H9 (cell line): ENCODE measurements around the gene B3GNT5. TPM values are rescaled to one million over a fixed set of nuclear protein-coding genes. Genes with fewer than 3 reads are reported as not detected.

ENCODE experiments used
- DNase-seq: peaks from one replicate; pipeline ENCODE4 v3.0.0-alpha.2; 2017
- H2AFZ ChIP-seq: one replicate; pipeline ENCODE4 v1.6.1; 2013; ENCODE audit warnings: mild to moderate bottlenecking, low read length, control low read depth, moderate library complexity
- H2AK5ac ChIP-seq: 2 replicates; pipeline ENCODE4 v1.6.1; 2013; ENCODE audit warnings: low read length, control low read depth, mixed read lengths; ENCODE audit not compliant: insufficient read length
- H2BK120ac ChIP-seq: one replicate; pipeline ENCODE4 v1.6.1; 2013; ENCODE audit warnings: low read depth, mild to moderate bottlenecking, low read length, control low read depth, inconsistent platforms; ENCODE audit not compliant: poor library complexity, severe bottlenecking
- H2BK12ac ChIP-seq: 2 replicates; pipeline ENCODE4 v1.6.1; 2013; ENCODE audit warnings: low read length, control low read depth, mixed read lengths, low read depth; ENCODE audit not compliant: insufficient read length
- H2BK15ac ChIP-seq: 2 replicates; pipeline ENCODE4 v1.6.1; 2013; ENCODE audit warnings: low read depth, low read length, control low read depth
- H2BK20ac ChIP-seq: one replicate; pipeline ENCODE4 v1.6.1; 2013; ENCODE audit warnings: low read depth, mild to moderate bottlenecking, low read length, control low read depth, inconsistent platforms; ENCODE audit not compliant: poor library complexity, severe bottlenecking
- H2BK5ac ChIP-seq: 2 replicates; pipeline ENCODE4 v1.6.1; 2013; ENCODE audit warnings: low read length, control low read depth, mixed read lengths; ENCODE audit not compliant: insufficient read length
- H3K14ac ChIP-seq: 2 replicates; pipeline ENCODE4 v1.6.1; 2013; ENCODE audit warnings: low read length, control low read depth; ENCODE audit not compliant: insufficient read depth
- H3K18ac ChIP-seq: 2 replicates; pipeline ENCODE4 v1.6.1; 2013; ENCODE audit warnings: low read depth, mild to moderate bottlenecking, mixed read lengths, low read length, control low read depth; ENCODE audit not compliant: insufficient read length
- H3K23ac ChIP-seq: 2 replicates; pipeline ENCODE4 v1.6.1; 2013; ENCODE audit warnings: low read length, control low read depth, mixed read lengths, low read depth; ENCODE audit not compliant: insufficient read length
- H3K23me2 ChIP-seq: 2 replicates; pipeline ENCODE4 v1.6.1; 2013; ENCODE audit warnings: low read depth, mild to moderate bottlenecking, mixed read lengths, low read length, control low read depth; ENCODE audit not compliant: insufficient read length, poor library complexity, severe bottlenecking
- H3K27ac ChIP-seq: 2 replicates; pipeline ENCODE4 v1.5.1; 2013; ENCODE audit warnings: low read length, control low read depth, mixed read lengths, low read depth; ENCODE audit not compliant: insufficient read length
- H3K27me3 ChIP-seq: 2 replicates; pipeline ENCODE4 v1.6.1; 2013; ENCODE audit warnings: low read length, control low read depth, inconsistent platforms; ENCODE audit not compliant: insufficient read depth
- H3K4ac ChIP-seq: 2 replicates; pipeline ENCODE4 v1.6.1; 2013; ENCODE audit warnings: low read depth, mild to moderate bottlenecking, control low read depth, inconsistent platforms, low read length, moderate library complexity
- H3K4me1 ChIP-seq: 2 replicates; pipeline ENCODE4 v1.6.1; 2013; ENCODE audit warnings: low read length, control low read depth, inconsistent platforms; ENCODE audit not compliant: insufficient read depth
- H3K4me2 ChIP-seq: 2 replicates; pipeline ENCODE4 v1.6.1; 2013; ENCODE audit warnings: low read length, control low read depth, mixed read lengths; ENCODE audit not compliant: insufficient read length, insufficient read depth
- H3K56ac ChIP-seq: 2 replicates; pipeline ENCODE4 v1.6.1; 2013; ENCODE audit warnings: low read depth, mild to moderate bottlenecking, mixed read lengths, low read length, control low read depth; ENCODE audit not compliant: insufficient read length
- H3K79me1 ChIP-seq: 2 replicates; pipeline ENCODE4 v1.6.1; 2013; ENCODE audit warnings: low read depth, mild to moderate bottlenecking, moderate library complexity, low read length, control low read depth, inconsistent platforms; ENCODE audit not compliant: insufficient read depth, poor library complexity, severe bottlenecking
- H3K79me2 ChIP-seq: 2 replicates; pipeline ENCODE4 v1.6.1; 2013; ENCODE audit warnings: low read length, control low read depth, inconsistent platforms; ENCODE audit not compliant: insufficient read depth
- H3K9ac ChIP-seq: 2 replicates; pipeline ENCODE4 v1.6.1; 2013; ENCODE audit warnings: low read length, control low read depth, mixed read lengths; ENCODE audit not compliant: insufficient read length; ENCODE audit errors: extremely low read depth
- H3K9me3 ChIP-seq: one replicate; pipeline ENCODE4 v1.6.1; 2013; ENCODE audit warnings: low read depth, low read length, inconsistent platforms; ENCODE audit not compliant: control insufficient read depth
- H3T11ph ChIP-seq: one replicate; pipeline ENCODE4 v1.6.1; 2013; ENCODE audit warnings: mild to moderate bottlenecking, low read length, control low read depth, inconsistent platforms
- H4K20me1 ChIP-seq: one replicate; pipeline ENCODE4 v1.6.1; 2013; ENCODE audit not compliant: control insufficient read depth, insufficient read length, insufficient read depth
- H4K5ac ChIP-seq: 2 replicates; pipeline ENCODE4 v1.6.1; 2013; ENCODE audit warnings: low read depth, mild to moderate bottlenecking, mixed read lengths, low read length, control low read depth; ENCODE audit not compliant: insufficient read length
- H4K8ac ChIP-seq: replicated peaks from 2 replicates; pipeline ENCODE4 v1.6.1; 2013; ENCODE audit warnings: low read length, control low read depth, mixed read lengths, low read depth; ENCODE audit not compliant: insufficient read length
- H4K91ac ChIP-seq: 2 replicates; pipeline ENCODE4 v1.6.1; 2013; ENCODE audit warnings: low read depth, mild to moderate bottlenecking, moderate library complexity, mixed read lengths, low read length, control low read depth; ENCODE audit not compliant: insufficient read length
- H3K27ac Mint-ChIP-seq, 3 experiments: 2 replicates in 2 of 3; 3 replicates in 1 of 3; pipeline ENCODE4 v1.8.0; 2020 to 2021; ENCODE audit warnings: mixed read lengths in 3 of 3, mild to moderate bottlenecking in 1 of 3, moderate library complexity in 1 of 3
- H3K27me3 Mint-ChIP-seq: 2 replicates; pipeline ENCODE4 v1.8.0; 2021; ENCODE audit warnings: low read depth, mild to moderate bottlenecking, moderate library complexity, mixed read lengths
- H3K36me3 Mint-ChIP-seq, 3 experiments: 2 replicates in 2 of 3; 3 replicates in 1 of 3; pipeline ENCODE4 v1.8.0; 2020 to 2021; ENCODE audit warnings: low read depth in 3 of 3, mixed read lengths in 3 of 3; ENCODE audit not compliant: insufficient read depth in 1 of 3
- H3K4me1 Mint-ChIP-seq, 2 experiments: 2 replicates each; pipeline ENCODE4 v1.8.0; 2020; ENCODE audit warnings: mixed read lengths in 2 of 2
- H3K4me3 Mint-ChIP-seq, 2 experiments: 2 replicates in 1 of 2; 3 replicates in 1 of 2; pipeline ENCODE4 v1.8.0; 2020 to 2021; ENCODE audit warnings: mild to moderate bottlenecking in 2 of 2, mixed read lengths in 2 of 2, moderate library complexity in 1 of 2
- H3K9me3 Mint-ChIP-seq, 2 experiments: 2 replicates in 1 of 2; 3 replicates in 1 of 2; pipeline ENCODE4 v1.8.0; 2020; ENCODE audit warnings: mild to moderate bottlenecking in 2 of 2, mixed read lengths in 2 of 2, moderate library complexity in 1 of 2
- CTCF ChIP-seq: fragments of 200-600 bp; sonication (generic); conservative IDR thresholded peaks from 3 replicates; pipeline ENCODE4 v1.8.0; 2021; ENCODE audit warnings: antibody characterized with exemption, mild to moderate bottlenecking
- WGBS: extraction: QIAGEN DNeasy Blood & Tissue Kit; methylation state at CpG from one replicate; pipeline ENCODE4 v1.1.7; 2013; ENCODE audit warnings: missing lambda C conversion rate, low lambda C conversion rate, mixed read lengths; ENCODE audit not compliant: insufficient read length; ENCODE audit errors: extremely low coverage; 5-methylcytosine and 5-hydroxymethylcytosine counted together
- total RNA-seq: library from RNA; stranded (reverse); gene quantifications from 2 replicates; pipeline ENCODE4 v1.2.1, GENCODE V29; 2021

The B3GNT5 gene
- total RNA-seq, 1 experiment from 2014 or later, result 7.3 TPM

DNA sequence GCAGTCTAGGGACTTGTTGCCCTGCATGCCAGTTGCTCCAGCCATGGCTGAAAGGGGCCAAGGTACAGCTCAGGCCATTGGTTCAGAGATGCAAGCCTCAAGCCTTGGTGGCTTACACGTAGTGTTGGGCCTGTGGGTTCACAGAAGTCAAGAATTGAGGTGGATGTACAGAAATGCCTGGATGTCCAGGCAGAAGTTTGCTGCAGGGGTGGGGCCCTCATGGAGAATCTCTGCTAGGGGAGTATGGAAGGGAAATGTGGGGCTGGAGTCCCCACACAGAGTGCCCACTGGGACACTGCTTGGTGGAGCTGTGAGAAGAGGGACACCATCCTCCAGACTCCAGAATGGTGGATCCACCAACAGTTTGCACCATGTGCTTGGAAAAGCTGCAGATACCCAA is 10.6 kb upstream of the B3GNT5 start:
- H3K27me3 ChIP-seq, result no peaks in the 10 kb centered on the region

More for the DNA sequence above, 10.6 kb upstream of the B3GNT5 start:
- no peak overlapping the region for H4K8ac ChIP-seq
- no peak overlapping the region for H3K9ac ChIP-seq
- no peak overlapping the region for H4K91ac ChIP-seq
- H2BK12ac ChIP-seq, result no peak overlapping the region
- no peak overlapping the region for H3K4me2 ChIP-seq
- no peak overlapping the region for H3K27ac Mint-ChIP-seq
- peaks cover 4% of the 10 kb centered on the region; the same call in 1 of the 2 replicates for H3K4me1 ChIP-seq
- no peak overlapping the region for H2BK5ac ChIP-seq
- H3K36me3 Mint-ChIP-seq, result peaks cover 19 to 31% (median 22%) of the 10 kb centered on the region in 3 experiments
- no peak overlapping the region for H3K14ac ChIP-seq
- no peak overlapping the region for H3K18ac ChIP-seq
- H2AFZ ChIP-seq, result no peak overlapping the region
- H2AK5ac ChIP-seq, result no peak overlapping the region
- H4K20me1 ChIP-seq, result no peaks in the 10 kb centered on the region
- H3K79me2 ChIP-seq, result no peaks in the 10 kb centered on the region
- peaks cover 27 to 32% of the 10 kb centered on the region in 2 experiments for H3K9me3 Mint-ChIP-seq
- no peak overlapping the region for H3K23ac ChIP-seq
- H4K5ac ChIP-seq, result no peak overlapping the region
- no peak overlapping the region; a peak in 1 of 5 replicates for H3K4me3 Mint-ChIP-seq
- H3T11ph ChIP-seq, result no peak overlapping the region
- no peaks in the 10 kb centered on the region for H3K79me1 ChIP-seq
- peaks cover 10% of the 10 kb centered on the region in 2 experiments for H3K4me1 Mint-ChIP-seq
- H3K9me3 ChIP-seq, result peaks cover 8% of the 10 kb centered on the region
- no peak overlapping the region for H2BK20ac ChIP-seq
- no peak overlapping the region for H3K56ac ChIP-seq
- H2BK120ac ChIP-seq, result no peak overlapping the region
- TF ChIP-seq CTCF, result no peak
- DNase-seq, result no peak
- H2BK15ac ChIP-seq, result no peak overlapping the region
- H3K4ac ChIP-seq, result no peak overlapping the region
- peaks cover 6% of the 10 kb centered on the region for H3K27me3 Mint-ChIP-seq
- WGBS, result no CpG with 5 or more reads among the region's 1 CpG
- H3K23me2 ChIP-seq, result no peaks in the 10 kb centered on the region
- no peak overlapping the region for H3K27ac ChIP-seq
